SK-N-SH (cell line): ENCODE results near the gene SLC35F6. TPM values are rescaled to one million over a fixed set of nuclear protein-coding genes. Genes with fewer than 3 reads are reported as not detected.
A peak's percentile ranks its signal among the peaks of the same experiment; 100 is the strongest.

Experiments
- CTCF ChIA-PET: fragments of 300-600, 350-600 bp; formaldehyde crosslinking; extraction: SDS; loops from one replicate; lab custom pipeline; 2021; lab: Yijun Ruan, JAX
- POLR2A ChIA-PET: fragments of 350-600 bp; sonication (Branson Sonifier 250); formaldehyde crosslinking; extraction: SDS; loops from one replicate; lab custom pipeline; 2020; ENCODE audit warnings: antibody characterized with exemption, inconsistent platforms; lab: Yijun Ruan, JAX
- DNase-seq: peaks from one replicate; pipeline ENCODE4 v3.0.0; 2012
- H2AFZ ChIP-seq: fragments of 200-600 bp; sonication (generic); 2 replicates; pipeline ENCODE4 v1.8.1; 2016; ENCODE audit warnings: antibody characterized with exemption, mild to moderate bottlenecking, low read depth
- H3F3A ChIP-seq: fragments of 200-600 bp; sonication (generic); replicated peaks from 2 replicates; pipeline ENCODE3; 2016; ENCODE audit warnings: antibody characterized with exemption, mild to moderate bottlenecking; ENCODE audit not compliant: insufficient read depth
- H3K27ac ChIP-seq, 2 experiments: fragments of 200-500 bp in 1 of 2; fragments of 200-600 bp in 1 of 2; sonication (Bioruptor generic) in 1 of 2; sonication (generic), shearing (Covaris generic) in 1 of 2; 2 replicates each; pipeline versions ENCODE4 v1.5.1 to v1.6.1; 2014 to 2016; ENCODE audit warnings: low read depth in 2 of 2, inconsistent platforms in 1 of 2, low read length in 1 of 2, mild to moderate bottlenecking in 1 of 2, mixed read lengths in 1 of 2
- H3K27me3 ChIP-seq: fragments of 200-600 bp; sonication (generic), shearing (Covaris generic); 2 replicates; pipeline ENCODE4 v1.6.1; 2016; ENCODE audit warnings: mixed run types; ENCODE audit not compliant: insufficient read depth
- H3K36me3 ChIP-seq, 2 experiments: fragments of 200-500 bp in 1 of 2; fragments of 200-600 bp in 1 of 2; sonication (Bioruptor generic) in 1 of 2; sonication (generic) in 1 of 2; replicated peaks in 1 of 2; 2 replicates each; pipeline versions ENCODE3 to v1.5.1; 2014 to 2016; ENCODE audit warnings: low read length in 1 of 2, mild to moderate bottlenecking in 1 of 2; ENCODE audit not compliant: insufficient read depth in 2 of 2, control insufficient read depth in 1 of 2
- H3K4me1 ChIP-seq, 2 experiments: fragments of 200-500 bp in 1 of 2; fragments of 200-600 bp in 1 of 2; sonication (Bioruptor generic) in 1 of 2; sonication (generic), shearing (Covaris generic) in 1 of 2; 2 replicates each; pipeline versions ENCODE4 v1.5.1 to v1.6.1; 2014 to 2016; ENCODE audit warnings: low read depth in 1 of 2, low read length in 1 of 2, mixed run types in 1 of 2; ENCODE audit not compliant: insufficient read depth in 2 of 2, control insufficient read depth in 1 of 2
- H3K4me2 ChIP-seq: fragments of 200-600 bp; sonication (generic), shearing (Covaris generic); 2 replicates; pipeline ENCODE4 v1.6.1; 2017; ENCODE audit warnings: mixed run types
- H3K4me3 ChIP-seq, 2 experiments: fragments of 200-500 bp in 1 of 2; fragments of 200-600 bp in 1 of 2; sonication (Bioruptor generic) in 1 of 2; sonication (generic), shearing (Covaris generic) in 1 of 2; 2 replicates each; pipeline versions ENCODE4 v1.5.1 to v1.8.1; 2014 to 2016; ENCODE audit warnings: low read depth in 2 of 2, inconsistent platforms in 1 of 2, low read length in 1 of 2, mild to moderate bottlenecking in 1 of 2, mixed read lengths in 1 of 2, moderate library complexity in 1 of 2
- H3K79me2 ChIP-seq: fragments of 200-600 bp; sonication (generic); 2 replicates; pipeline ENCODE4 v1.8.1; 2017; ENCODE audit warnings: mild to moderate bottlenecking; ENCODE audit not compliant: insufficient read depth
- H3K9ac ChIP-seq: fragments of 200-600 bp; sonication (generic); 2 replicates; pipeline ENCODE4 v1.6.1; 2017; ENCODE audit warnings: mixed run types
- H3K9me2 ChIP-seq: fragments of 200-600 bp; sonication (generic); 2 replicates; pipeline ENCODE4 v1.6.1; 2017; ENCODE audit warnings: mixed run types
- H3K9me3 ChIP-seq: fragments of 200-600 bp; sonication (generic); 2 replicates; pipeline ENCODE4 v1.6.1; 2017; ENCODE audit warnings: mixed run types, mild to moderate bottlenecking, moderate library complexity
- H4K20me1 ChIP-seq: fragments of 200-600 bp; sonication (generic); 2 replicates; pipeline ENCODE4 v1.6.1; 2017; ENCODE audit warnings: mild to moderate bottlenecking, mixed run types; ENCODE audit not compliant: insufficient read depth
- CHD2 ChIP-seq: fragments of 150-350 bp; IDR thresholded peaks from 2 replicates; pipeline ENCODE4 v1.6.1; 2018; ENCODE audit warnings: low read length; ENCODE audit not compliant: partially characterized antibody
- EP300 ChIP-seq, 2 experiments: IDR thresholded peaks; 2 replicates each; pipeline versions ENCODE4 v1.4.0 to v1.6.1; 2012; ENCODE audit warnings: borderline replicate concordance in 1 of 2, low read depth in 1 of 2, low read length in 1 of 2
- EZH2phosphoT487 ChIP-seq: fragments of 200-600 bp; sonication (generic); IDR thresholded peaks from 2 replicates; pipeline ENCODE4 v1.6.1; 2017; ENCODE audit warnings: low read depth, mixed run types, mild to moderate bottlenecking, antibody characterized with exemption, moderate library complexity, borderline replicate concordance
- FOSL2 ChIP-seq: IDR thresholded peaks from 2 replicates; pipeline ENCODE4 v1.4.0; 2012; ENCODE audit warnings: low read depth, mild to moderate bottlenecking, moderate library complexity, borderline replicate concordance
- FOXJ3 ChIP-seq: sonication (generic); formaldehyde crosslinking; IDR thresholded peaks from 2 replicates; pipeline ENCODE4 v1.5.1; 2020; ENCODE audit warnings: mild to moderate bottlenecking, missing genetic modification reagents
- GATA2 ChIP-seq: sonication (generic); formaldehyde crosslinking; IDR thresholded peaks from 2 replicates; pipeline ENCODE4 v1.5.0; 2020; ENCODE audit warnings: mild to moderate bottlenecking, missing genetic modification reagents
- NFIC ChIP-seq: IDR thresholded peaks from 2 replicates; pipeline ENCODE4 v1.4.0; 2012; ENCODE audit warnings: borderline replicate concordance
- RAD21 ChIP-seq: IDR thresholded peaks from 2 replicates; pipeline ENCODE4 v1.6.1; 2012; ENCODE audit warnings: mild to moderate bottlenecking, low read length
- RCOR1 ChIP-seq: fragments of 150-350 bp; IDR thresholded peaks from 2 replicates; pipeline ENCODE4 v1.6.1; 2017; ENCODE audit warnings: antibody characterized with exemption, low read length
- RFX5 ChIP-seq: IDR thresholded peaks from 2 replicates; pipeline ENCODE4 v1.6.1; 2012; ENCODE audit warnings: mild to moderate bottlenecking, improper control_type of control experiment, low read length
- RXRA ChIP-seq: IDR thresholded peaks from 2 replicates; pipeline ENCODE4 v1.4.0; 2012; ENCODE audit warnings: low read depth, mild to moderate bottlenecking, borderline replicate concordance
- TCF12 ChIP-seq: IDR thresholded peaks from 2 replicates; pipeline ENCODE4 v1.4.0; 2012
- USF2 ChIP-seq: fragments of 150-350 bp; IDR thresholded peaks from 2 replicates; pipeline ENCODE4 v1.6.1; 2017; ENCODE audit warnings: antibody characterized with exemption, low read length, low read depth, borderline replicate concordance
- WGBS: methylation state at CpG from one replicate; pipeline ENCODE4 v1.1.6; 2017; ENCODE audit warnings: low lambda C conversion rate; 5-methylcytosine and 5-hydroxymethylcytosine counted together
- polyA plus RNA-seq, 3 experiments: library from polyadenylated mRNA; depleted of rRNA; stranded (reverse); fragments of >200 nt; gene quantifications; 2 replicates each; pipeline ENCODE4 v1.2.3, GENCODE V29; 2012
- TF ChIP-seq, protein P1 (sequence below): IDR thresholded peaks from 2 replicates; pipeline ENCODE4; 2012

The SLC35F6 gene
- polyA plus RNA-seq, 1 of the 3 experiments (the other 2 are of a cell fraction) = 16.0 TPM

- Histone ChIP-seq H3K36me3 (no peaks in the 10 kb centered on the region), H3K9me2 (no peaks in the 10 kb centered on the region), H3K27ac (peak overlapping the region; percentile 8 to 30; a peak in 1 of 4 replicates), H3K27me3 (no peaks in the 10 kb centered on the region), H3K4me3 (no peak overlapping the region), H3K4me2 (peak overlapping the region; percentile 32), H3K9me3 (no peaks in the 10 kb centered on the region), H3K4me1 (peaks cover 25 to 62% of the 10 kb centered on the region in 2 experiments; a peak in 3 of 4 replicates), H4K20me1 (no peaks in the 10 kb centered on the region)
- WGBS = 28% methylated on average over 7 of the region's 7 CpGs
- POLR2A ChIA-PET = interaction anchor here (0.7 to 2.3 kb wide), 5 partner anchors 8 to 28 kb away, joined by 3 to 20 read pairs (median 3); partner anchors contain the start of gene KCNK3
- CTCF ChIA-PET = interaction anchor here (0.8 to 5.4 kb wide), 9 partner anchors 16 to 222 kb away, joined by 3 to 46 read pairs (median 3); no protein-coding TSS in a partner anchor
- peak; percentile 61; the same call in 1 of the 2 replicates for TF ChIP-seq FOXJ3 (CRISPR knock-in tag)
- TF ChIP-seq RAD21 = peak; percentile 21; the same call in 1 of the 2 replicates
- TF ChIP-seq, protein P1, sequence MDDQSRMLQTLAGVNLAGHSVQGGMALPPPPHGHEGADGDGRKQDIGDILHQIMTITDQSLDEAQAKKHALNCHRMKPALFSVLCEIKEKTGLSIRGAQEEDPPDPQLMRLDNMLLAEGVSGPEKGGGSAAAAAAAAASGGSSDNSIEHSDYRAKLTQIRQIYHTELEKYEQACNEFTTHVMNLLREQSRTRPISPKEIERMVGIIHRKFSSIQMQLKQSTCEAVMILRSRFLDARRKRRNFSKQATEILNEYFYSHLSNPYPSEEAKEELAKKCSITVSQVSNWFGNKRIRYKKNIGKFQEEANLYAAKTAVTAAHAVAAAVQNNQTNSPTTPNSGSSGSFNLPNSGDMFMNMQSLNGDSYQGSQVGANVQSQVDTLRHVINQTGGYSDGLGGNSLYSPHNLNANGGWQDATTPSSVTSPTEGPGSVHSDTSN = no peak
- TF ChIP-seq EZH2phosphoT487 = no peak
- TF ChIP-seq FOSL2 = 0 out of 2 replicates have a peak, but pooled peaks have one; percentile 4
- no peak for TF ChIP-seq USF2
- TF ChIP-seq RFX5 = no peak
- peak; percentile 86 for TF ChIP-seq NFIC
- TF ChIP-seq EP300 (IDR thresholded peaks at IDR 0.05; ENCODE audit: borderline replicate concordance in 1 of 2, low read depth in 1 of 2, low read length in 1 of 2) = peak in 1 of 2 experiments; percentile 76; a peak in 2 of 4 replicates
- TF ChIP-seq RCOR1 = peak; percentile 69; the same call in 1 of the 2 replicates
- peak; percentile 13; the same call in 1 of the 2 replicates for TF ChIP-seq GATA2 (CRISPR knock-in tag)
- peak; percentile 92 for TF ChIP-seq CHD2
- TF ChIP-seq TCF12 = peak; percentile 48; the same call in 1 of the 2 replicates
- TF ChIP-seq RXRA = peak; percentile 46; the same call in 1 of the 2 replicates
- TF ChIP-seq, all 33 proteins: peak for 10
- no peak overlapping the region; the same call in 1 of the 2 replicates for H3K9ac ChIP-seq
- peaks cover 3% of the 10 kb centered on the region for H3F3A ChIP-seq
- peak overlapping the region; percentile 12; the same call in 1 of the 2 replicates for H2AFZ ChIP-seq
- no peaks in the 10 kb centered on the region for H3K79me2 ChIP-seq
- peak; percentile 92 for DNase-seq
Observed at GRCh38 chr2:26720322-26721114, 43.6 kb upstream of the SLC35F6 start.
